ENCODE measurements around the gene CRABP2.

CRABP2 gene

GRCh38 chr1:156652131-156652991 is 53.0 kb downstream of the CRABP2 start:
- DNase-seq: no peak

All from NCI-H510A treated with DMSO at 0.1 percent for 48 hours (cell line).